Stimulated activated CD8-positive, alpha-beta memory T cell treated with anti-CD3 and anti-CD28 coated beads, Interleukin-4, amount 100 ng/mL, for 24 hours (primary cell): ENCODE measurements around the gene NOS1.

Source experiments
- DNase-seq: peaks from one replicate; pipeline ENCODE4 v3.0.0-alpha.2; 2020; ENCODE audit warnings: low read depth

Gene NOS1

GRCh38 chr12:117171499-117172162 lies 189.8 kb downstream of the NOS1 start:
- DNase-seq = no peak

GRCh38 chr12:117169548-117169947 lies 191.9 kb downstream of the NOS1 start:
- no peak for DNase-seq

- DNase-seq = no peak
Measured at GRCh38 chr12:117168976-117169375, 192.4 kb downstream of the NOS1 start.

- no peak for DNase-seq
Measured at GRCh38 chr12:117167769-117168168, 193.7 kb downstream of the NOS1 start.

GRCh38 chr12:117166107-117166506 lies 195.3 kb downstream of the NOS1 start:
- DNase-seq = no peak

GRCh38 chr12:117165342-117165741 lies 196.1 kb downstream of the NOS1 start:
- no peak for DNase-seq

GRCh38 chr12:117162633-117163032 lies 198.8 kb downstream of the NOS1 start:
- no peak for DNase-seq

GRCh38 chr12:117162167-117162539 lies 199.3 kb downstream of the NOS1 start:
- DNase-seq = no peak

GRCh38 chr12:117161460-117162166 lies 199.8 kb downstream of the NOS1 start:
- DNase-seq = no peak

GRCh38 chr12:117159674-117160073 lies 201.8 kb downstream of the NOS1 start:
- DNase-seq = no peak

GRCh38 chr12:117158911-117159553 lies 202.4 kb downstream of the NOS1 start:
- no peak for DNase-seq
